Endodermal cell (in vitro differentiated cells): ENCODE results near the gene MAP1LC3A. TPM values are rescaled to one million over a fixed set of nuclear protein-coding genes. Genes with fewer than 3 reads are reported as not detected.

ENCODE experiments used
- DNase-seq: peaks from one replicate; pipeline ENCODE4 v3.0.0-alpha.2; 2017
- H3K27ac ChIP-seq: 2 replicates; pipeline ENCODE4 v1.5.1; 2013; ENCODE audit warnings: mild to moderate bottlenecking, low read depth, low read length, moderate library complexity
- H3K27me3 ChIP-seq: 2 replicates; pipeline ENCODE4 v1.6.1; 2013; ENCODE audit warnings: mild to moderate bottlenecking, low read length, moderate library complexity; ENCODE audit not compliant: insufficient read depth, control insufficient read depth, poor library complexity, severe bottlenecking
- H3K36me3 ChIP-seq: 2 replicates; pipeline ENCODE4 v1.7.0; 2013; ENCODE audit warnings: mild to moderate bottlenecking, low read length, moderate library complexity; ENCODE audit not compliant: control insufficient read depth, insufficient read depth
- H3K4me1 ChIP-seq: one replicate; pipeline ENCODE4 v1.7.0; 2013; ENCODE audit warnings: low read length; ENCODE audit not compliant: control insufficient read depth, insufficient read depth
- H3K4me3 ChIP-seq: 2 replicates; pipeline ENCODE4 v1.5.1; 2013; ENCODE audit warnings: mild to moderate bottlenecking, low read length, moderate library complexity
- H3K9ac ChIP-seq: 2 replicates; pipeline ENCODE4 v1.6.1; 2013; ENCODE audit warnings: mild to moderate bottlenecking, low read length, moderate library complexity; ENCODE audit not compliant: poor library complexity, severe bottlenecking; ENCODE audit errors: extremely low read depth
- H3K9me3 ChIP-seq: 2 replicates; pipeline ENCODE4 v1.6.1; 2013; ENCODE audit warnings: mild to moderate bottlenecking, low read length, moderate library complexity; ENCODE audit not compliant: control insufficient read depth
- H3K27ac Mint-ChIP-seq: 2 replicates; pipeline ENCODE4 v1.8.0; 2020; ENCODE audit warnings: mixed read lengths
- H3K27me3 Mint-ChIP-seq: 2 replicates; pipeline ENCODE4 v1.8.0; 2021; ENCODE audit warnings: mild to moderate bottlenecking, mixed read lengths; ENCODE audit not compliant: insufficient read depth
- H3K36me3 Mint-ChIP-seq: 2 replicates; pipeline ENCODE4 v1.8.0; 2020; ENCODE audit warnings: low read depth, mixed read lengths
- H3K4me1 Mint-ChIP-seq: 2 replicates; pipeline ENCODE4 v1.8.0; 2020; ENCODE audit warnings: mixed read lengths
- H3K4me3 Mint-ChIP-seq: 2 replicates; pipeline ENCODE4 v1.8.0; 2020; ENCODE audit warnings: mild to moderate bottlenecking, moderate library complexity, mixed read lengths
- H3K9me3 Mint-ChIP-seq: 2 replicates; pipeline ENCODE4 v1.8.0; 2020; ENCODE audit warnings: mild to moderate bottlenecking, mixed read lengths
- WGBS, 2 experiments: methylation state at CpG; one replicate each; pipeline versions ENCODE4 v1.1.5 to v1.1.7; 2013; ENCODE audit warnings: missing lambda C conversion rate in 2 of 2, mixed read lengths in 1 of 2; ENCODE audit not compliant: insufficient coverage in 1 of 2, insufficient read length in 1 of 2; 5-methylcytosine and 5-hydroxymethylcytosine counted together
- total RNA-seq, 2 donors: library from RNA; stranded (reverse); fragmentation: NEBNext Ultra II Directional in 1 of 2; extraction: Animal tissue kit (Norgen Biotek cat#: 25700) in 1 of 2; gene quantifications; 2 replicates in 1 of 2; 3 replicates in 1 of 2; pipeline ENCODE4 v1.2.1, GENCODE V29; 2021
- TF ChIP-seq, protein P1 (sequence below): fragments of 200-600 bp; sonication (generic); conservative IDR thresholded peaks from 2 replicates; pipeline ENCODE4 v1.5.0; 2021; ENCODE audit warnings: antibody characterized with exemption, mild to moderate bottlenecking

Gene MAP1LC3A
- total RNA-seq, 2 donors from 2014 or later: 19.0 to 41.6 TPM

GRCh38 chr20:34575271-34575670 lies 16.8 kb downstream of the MAP1LC3A start:
- H3K4me1 ChIP-seq: no peaks in the 10 kb centered on the region
- H3K27me3 ChIP-seq: no peaks in the 10 kb centered on the region
- no peak overlapping the region for H3K4me3 ChIP-seq
- peaks cover 5% of the 10 kb centered on the region for H3K36me3 ChIP-seq
- no peaks in the 10 kb centered on the region for H3K9me3 ChIP-seq
- H3K4me3 Mint-ChIP-seq: no peak overlapping the region
- TF ChIP-seq, protein P1, sequence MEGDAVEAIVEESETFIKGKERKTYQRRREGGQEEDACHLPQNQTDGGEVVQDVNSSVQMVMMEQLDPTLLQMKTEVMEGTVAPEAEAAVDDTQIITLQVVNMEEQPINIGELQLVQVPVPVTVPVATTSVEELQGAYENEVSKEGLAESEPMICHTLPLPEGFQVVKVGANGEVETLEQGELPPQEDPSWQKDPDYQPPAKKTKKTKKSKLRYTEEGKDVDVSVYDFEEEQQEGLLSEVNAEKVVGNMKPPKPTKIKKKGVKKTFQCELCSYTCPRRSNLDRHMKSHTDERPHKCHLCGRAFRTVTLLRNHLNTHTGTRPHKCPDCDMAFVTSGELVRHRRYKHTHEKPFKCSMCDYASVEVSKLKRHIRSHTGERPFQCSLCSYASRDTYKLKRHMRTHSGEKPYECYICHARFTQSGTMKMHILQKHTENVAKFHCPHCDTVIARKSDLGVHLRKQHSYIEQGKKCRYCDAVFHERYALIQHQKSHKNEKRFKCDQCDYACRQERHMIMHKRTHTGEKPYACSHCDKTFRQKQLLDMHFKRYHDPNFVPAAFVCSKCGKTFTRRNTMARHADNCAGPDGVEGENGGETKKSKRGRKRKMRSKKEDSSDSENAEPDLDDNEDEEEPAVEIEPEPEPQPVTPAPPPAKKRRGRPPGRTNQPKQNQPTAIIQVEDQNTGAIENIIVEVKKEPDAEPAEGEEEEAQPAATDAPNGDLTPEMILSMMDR: no peak
- H3K27ac ChIP-seq: no peak overlapping the region
- no peak for DNase-seq
- H3K9ac ChIP-seq: no peak overlapping the region
- 95 to 100% methylated on average over 4 to 5 of the region's 5 CpGs for WGBS, 2 experiments
- no peak overlapping the region for H3K27ac Mint-ChIP-seq
- H3K27me3 Mint-ChIP-seq: no peaks in the 10 kb centered on the region
- H3K4me1 Mint-ChIP-seq: peaks cover 4% of the 10 kb centered on the region
- peaks cover 27% of the 10 kb centered on the region for H3K36me3 Mint-ChIP-seq
- H3K9me3 Mint-ChIP-seq: no peaks in the 10 kb centered on the region

- H3K4me1 Mint-ChIP-seq: peaks cover 4% of the 10 kb centered on the region
- no peak overlapping the region for H3K4me3 Mint-ChIP-seq
- no peaks in the 10 kb centered on the region for H3K27me3 Mint-ChIP-seq
- TF ChIP-seq, protein P1: no peak
- Histone ChIP-seq H3K4me1 (no peaks in the 10 kb centered on the region), H3K9ac (no peak overlapping the region), H3K27me3 (no peaks in the 10 kb centered on the region), H3K36me3 (peaks cover 5% of the 10 kb centered on the region), H3K27ac (no peak overlapping the region), H3K4me3 (no peak overlapping the region), H3K9me3 (no peaks in the 10 kb centered on the region)
- no peak overlapping the region for H3K27ac Mint-ChIP-seq
- peaks cover 23% of the 10 kb centered on the region for H3K36me3 Mint-ChIP-seq
- whole genome bisulfite sequencing, 2 experiments: 80 to 89% methylated on average over 2 to 4 of the region's 4 CpGs
- no peak for DNase-seq
- H3K9me3 Mint-ChIP-seq: no peaks in the 10 kb centered on the region
These were observed 17.2 kb downstream of the MAP1LC3A start for GRCh38 chr20:34575756-34576155.

- WGBS, 2 experiments: 93% methylated on average over 4 of the region's 4 CpGs
These were observed 18.5 kb downstream of the MAP1LC3A start for GRCh38 chr20:34577061-34577460.

More at GRCh38 chr20:34577061-34577460, 18.5 kb downstream of the MAP1LC3A start:
- no peak overlapping the region for H3K4me3 Mint-ChIP-seq
- Histone ChIP-seq H3K27me3 (no peaks in the 10 kb centered on the region), H3K4me1 (no peaks in the 10 kb centered on the region), H3K36me3 (peaks cover 12% of the 10 kb centered on the region), H3K4me3 (no peak overlapping the region), H3K9ac (no peak overlapping the region), H3K27ac (no peak overlapping the region), H3K9me3 (no peaks in the 10 kb centered on the region)
- no peaks in the 10 kb centered on the region for H3K27me3 Mint-ChIP-seq
- no peaks in the 10 kb centered on the region for H3K9me3 Mint-ChIP-seq
- no peaks in the 10 kb centered on the region for H3K4me1 Mint-ChIP-seq
- TF ChIP-seq, protein P1: no peak
- no peak overlapping the region for H3K27ac Mint-ChIP-seq
- H3K36me3 Mint-ChIP-seq: peaks cover 26% of the 10 kb centered on the region
- DNase-seq: no peak
